A549 treated with AZD9567 at 1 μM for 4 hours (cell line): ENCODE results near the gene ZNF311. TPM values are rescaled to one million over a fixed set of nuclear protein-coding genes. Genes with fewer than 3 reads are reported as not detected.

Source experiments
- total RNA-seq: library from RNA; stranded (reverse); fragments of 200-300 nt; extraction: Qiagen RNA extraction; gene quantifications from 5 replicates; pipeline ENCODE4 v1.2.3, GENCODE V29; 2022; ENCODE audit not compliant: insufficient read depth

Gene ZNF311
- 0.15 to 0.25 TPM (median 0.19 TPM) in 4 of 5 replicates, not detected in the other for total RNA-seq

DNA sequence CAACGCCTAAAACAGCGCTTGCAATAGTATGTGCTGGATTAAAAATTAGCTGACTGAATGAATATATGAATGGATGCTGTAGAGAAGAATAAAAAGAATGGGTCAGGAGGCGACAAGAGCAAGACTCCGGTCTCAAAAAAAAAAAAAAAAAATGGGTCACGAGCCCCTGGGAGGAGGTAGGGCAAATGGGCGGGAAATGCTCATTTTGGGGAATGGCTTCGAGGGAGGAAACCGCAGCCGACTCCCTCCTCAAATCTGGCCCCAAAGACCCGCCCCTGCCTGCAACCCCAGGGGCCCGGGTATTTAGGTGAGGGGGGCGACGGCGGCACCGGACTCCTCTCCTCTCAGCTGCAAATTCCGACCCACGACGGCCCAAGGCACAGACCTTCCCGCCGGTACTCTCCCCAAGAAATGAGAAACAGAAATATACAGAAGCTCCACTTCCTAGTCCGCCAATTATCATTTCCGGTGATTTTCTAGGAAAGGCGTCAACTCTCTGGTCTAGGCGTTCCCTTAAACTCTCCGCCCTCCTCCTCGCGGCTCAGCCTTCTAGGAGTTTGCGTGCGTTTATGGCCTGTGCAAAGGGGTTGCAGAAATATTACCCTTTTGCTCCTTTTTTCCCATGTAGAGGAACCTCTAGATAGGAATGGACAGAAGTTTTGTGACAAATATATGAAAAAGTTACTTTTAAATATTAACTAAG is at the start of gene ZNF311:
TSS of gene ZNF311 (minus strand) at position 133 of the 703 bp plus-strand sequence. CDS start 1,361 bp downstream, outside the sequence.

GRCh38 chr6:29045075-29045474 is 40.0 kb upstream of the ZNF311 start, which contains the start of gene OR2W1:
TSS of gene OR2W1 (minus strand) at chr6:29045175. CDS start at chr6:29045175, 0 bp downstream.

Other genes with a start within 250 kb of the ZNF311 start
- gene TRIM27, start 81.3 kb downstream of the ZNF311 start, total RNA-seq, result 34.8 to 47.7 TPM (median 45.0 TPM) in 5 replicates
- not detected in 5 replicates for gene OR2W1, start 39.9 kb upstream of the ZNF311 start, total RNA-seq
- not detected in 5 replicates for gene OR2B3, start 82.0 kb upstream of the ZNF311 start, total RNA-seq
- gene OR2J1, start 94.2 kb upstream of the ZNF311 start, total RNA-seq, result not detected in 5 replicates
- gene OR2J3, start 102.7 kb upstream of the ZNF311 start, total RNA-seq, result not detected in 5 replicates
- gene OR2J2, start 165.6 kb upstream of the ZNF311 start, total RNA-seq, result not detected in 5 replicates